ENCODE measurements around the gene WASHC3.

DNA sequence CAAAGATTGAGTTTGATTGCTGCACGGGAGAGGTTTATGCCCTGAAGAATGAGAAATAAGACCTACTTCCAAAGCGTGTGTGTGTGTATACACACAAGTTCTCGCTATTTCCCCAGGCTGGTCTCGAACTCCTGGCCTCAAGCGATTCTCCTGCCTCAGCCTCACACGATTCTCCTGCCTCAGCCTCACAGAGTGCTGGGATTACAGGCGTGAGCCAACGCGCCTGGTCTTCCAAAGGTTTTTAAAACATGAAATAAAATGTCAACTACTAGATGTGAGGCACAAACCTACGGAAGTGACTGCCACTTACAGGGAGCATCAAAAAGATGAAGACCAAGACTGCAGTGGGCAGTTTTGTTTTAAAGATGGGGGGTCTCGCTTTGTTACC, 622 bp upstream of the WASHC3 start:
- TF ChIP-seq ZNF274 (IDR thresholded peaks at IDR 0.05; ENCODE audit: low read depth, low read length) (no peak), YY1 (IDR thresholded peaks at IDR 0.05; ENCODE audit: insufficient read depth, insufficient read length) (no peak)
